ENCODE results near the gene STK24. TPM values are rescaled to one million over a fixed set of nuclear protein-coding genes. Genes with fewer than 3 reads are reported as not detected.

Gene STK24
- total RNA-seq, 1 donor = 56.6 TPM

DNA sequence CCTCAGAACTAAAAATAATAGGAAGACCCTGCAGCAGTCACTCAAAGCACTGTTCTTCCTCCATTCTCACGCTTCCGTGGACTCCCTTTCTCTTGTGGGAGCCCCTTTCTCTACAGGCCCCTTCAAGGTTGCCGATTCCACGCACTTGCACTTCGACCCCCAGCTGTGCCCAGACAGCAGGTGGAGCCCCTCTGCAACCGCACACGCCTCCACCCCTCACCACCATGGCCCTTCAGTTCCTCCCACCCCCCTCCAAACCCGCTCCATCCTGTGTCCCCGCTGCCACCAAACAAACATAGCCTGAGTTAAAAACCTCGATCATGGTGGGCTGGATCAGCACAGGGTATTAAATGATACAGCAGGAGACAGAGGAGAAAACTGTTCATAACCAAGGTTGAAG lies 102.6 kb downstream of the STK24 start:
- no peak for DNase-seq (ENCODE audit: low read depth)
- no peak overlapping the region for H3K4me3 ChIP-seq (ENCODE audit: low read depth, low read length)
- TF ChIP-seq, protein P1, sequence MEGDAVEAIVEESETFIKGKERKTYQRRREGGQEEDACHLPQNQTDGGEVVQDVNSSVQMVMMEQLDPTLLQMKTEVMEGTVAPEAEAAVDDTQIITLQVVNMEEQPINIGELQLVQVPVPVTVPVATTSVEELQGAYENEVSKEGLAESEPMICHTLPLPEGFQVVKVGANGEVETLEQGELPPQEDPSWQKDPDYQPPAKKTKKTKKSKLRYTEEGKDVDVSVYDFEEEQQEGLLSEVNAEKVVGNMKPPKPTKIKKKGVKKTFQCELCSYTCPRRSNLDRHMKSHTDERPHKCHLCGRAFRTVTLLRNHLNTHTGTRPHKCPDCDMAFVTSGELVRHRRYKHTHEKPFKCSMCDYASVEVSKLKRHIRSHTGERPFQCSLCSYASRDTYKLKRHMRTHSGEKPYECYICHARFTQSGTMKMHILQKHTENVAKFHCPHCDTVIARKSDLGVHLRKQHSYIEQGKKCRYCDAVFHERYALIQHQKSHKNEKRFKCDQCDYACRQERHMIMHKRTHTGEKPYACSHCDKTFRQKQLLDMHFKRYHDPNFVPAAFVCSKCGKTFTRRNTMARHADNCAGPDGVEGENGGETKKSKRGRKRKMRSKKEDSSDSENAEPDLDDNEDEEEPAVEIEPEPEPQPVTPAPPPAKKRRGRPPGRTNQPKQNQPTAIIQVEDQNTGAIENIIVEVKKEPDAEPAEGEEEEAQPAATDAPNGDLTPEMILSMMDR (IDR thresholded peaks at IDR 0.05; ENCODE audit: insufficient read depth, low read depth, low read length) = no peak

DNA sequence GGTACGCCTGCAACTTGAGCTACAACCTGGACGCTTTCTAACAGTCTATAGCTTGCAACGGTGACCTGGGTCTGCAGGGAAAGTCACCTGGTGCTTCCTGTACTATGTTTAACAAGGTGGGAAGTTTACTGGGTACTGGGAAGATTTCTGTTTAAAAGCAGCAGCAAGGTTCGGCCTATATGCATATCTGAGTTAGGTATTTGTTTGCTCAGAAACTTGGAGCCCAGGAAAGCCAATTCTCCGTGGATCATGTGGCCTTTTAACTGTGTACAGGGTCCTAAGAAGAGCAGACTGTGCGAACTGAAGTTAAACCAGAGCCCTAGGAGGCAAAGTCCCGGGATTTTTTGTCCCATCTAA lies 103.1 kb downstream of the STK24 start:
- no peak for DNase-seq (ENCODE audit: low read depth)
- H3K4me3 ChIP-seq (ENCODE audit: low read depth, low read length) = no peak overlapping the region
- TF ChIP-seq, protein P1 (IDR thresholded peaks at IDR 0.05; ENCODE audit: insufficient read depth, low read depth, low read length) = no peak

DNA sequence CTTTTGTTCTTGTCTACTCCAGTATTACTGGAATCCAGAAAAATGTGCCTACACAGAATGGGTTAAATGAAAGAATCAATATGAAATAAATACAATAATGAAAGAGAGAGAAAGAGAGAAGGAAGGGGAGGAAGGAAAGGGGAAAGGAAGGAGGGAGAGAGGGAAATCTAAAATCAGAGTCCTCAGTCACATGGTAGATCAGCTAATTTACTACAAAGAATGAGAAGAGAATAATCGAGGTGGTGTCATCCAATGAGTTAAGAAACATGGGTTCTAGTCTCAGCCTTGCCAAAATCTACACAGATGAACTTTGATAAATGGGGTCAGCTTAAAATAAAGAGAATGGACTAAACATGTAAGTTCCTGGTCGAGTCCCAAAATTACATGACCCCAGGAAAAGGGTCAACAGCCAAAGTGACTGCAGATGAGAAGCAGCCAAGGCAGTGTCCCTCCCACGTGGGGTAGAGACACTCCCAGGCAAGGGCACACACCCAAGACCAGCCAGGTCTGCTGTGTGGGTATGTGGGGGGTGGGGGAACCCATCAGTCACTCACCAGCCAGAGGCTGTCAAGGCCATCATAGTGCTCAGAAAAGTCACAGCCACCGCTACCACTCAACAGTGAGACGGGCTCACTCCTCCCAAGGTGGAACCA lies 103.6 kb downstream of the STK24 start:
- TF ChIP-seq, protein P1 (IDR thresholded peaks at IDR 0.05; ENCODE audit: insufficient read depth, low read depth, low read length) = no peak
- DNase-seq (ENCODE audit: low read depth) = no peak
- H3K4me3 ChIP-seq (ENCODE audit: low read depth, low read length) = no peak overlapping the region

DNA sequence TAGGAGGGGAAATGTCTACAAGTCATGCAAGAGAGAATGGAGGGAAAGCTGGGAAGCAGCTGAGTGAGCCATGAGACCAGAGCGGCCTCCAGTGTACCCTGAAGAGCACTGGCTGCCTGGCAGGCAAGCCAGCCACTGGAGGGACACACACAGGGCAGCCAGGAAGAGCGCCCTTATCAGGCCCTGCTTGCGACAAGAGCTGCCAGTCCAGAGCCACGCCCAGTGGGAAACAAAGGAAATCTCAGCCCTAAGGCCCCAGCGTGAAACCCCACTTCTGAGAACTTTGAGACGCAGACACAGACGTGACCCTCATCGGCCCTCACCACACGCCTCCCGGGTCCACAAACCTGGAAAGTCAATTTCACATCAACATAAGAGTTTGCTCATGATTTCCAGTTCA lies 105.0 kb downstream of the STK24 start:
- TF ChIP-seq, protein P1 (IDR thresholded peaks at IDR 0.05; ENCODE audit: insufficient read depth, low read depth, low read length) = no peak
- no peak for DNase-seq (ENCODE audit: low read depth)
- H3K4me3 ChIP-seq (ENCODE audit: low read depth, low read length) = no peak overlapping the region

DNA sequence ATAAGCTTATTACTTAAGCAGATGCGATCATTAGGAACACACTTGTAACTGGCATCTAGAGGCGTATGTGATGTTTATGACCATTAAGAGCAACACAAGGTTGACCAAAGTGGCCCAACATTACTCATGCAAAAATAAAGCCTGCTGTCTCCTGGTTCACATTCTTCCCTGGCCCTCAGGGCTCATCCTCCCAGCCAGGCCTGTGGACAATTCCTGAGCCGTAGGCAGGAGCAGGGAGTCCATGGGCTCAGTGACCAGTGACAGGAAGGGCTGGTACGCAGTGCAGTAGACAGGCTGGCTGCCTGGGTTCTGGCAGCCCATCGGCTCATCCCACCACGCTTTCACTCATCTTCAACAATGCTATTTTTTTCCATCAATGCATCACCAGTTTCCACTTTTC lies 106.0 kb downstream of the STK24 start:
- DNase-seq (ENCODE audit: low read depth) = no peak
- TF ChIP-seq, protein P1 (IDR thresholded peaks at IDR 0.05; ENCODE audit: insufficient read depth, low read depth, low read length) = no peak

DNA sequence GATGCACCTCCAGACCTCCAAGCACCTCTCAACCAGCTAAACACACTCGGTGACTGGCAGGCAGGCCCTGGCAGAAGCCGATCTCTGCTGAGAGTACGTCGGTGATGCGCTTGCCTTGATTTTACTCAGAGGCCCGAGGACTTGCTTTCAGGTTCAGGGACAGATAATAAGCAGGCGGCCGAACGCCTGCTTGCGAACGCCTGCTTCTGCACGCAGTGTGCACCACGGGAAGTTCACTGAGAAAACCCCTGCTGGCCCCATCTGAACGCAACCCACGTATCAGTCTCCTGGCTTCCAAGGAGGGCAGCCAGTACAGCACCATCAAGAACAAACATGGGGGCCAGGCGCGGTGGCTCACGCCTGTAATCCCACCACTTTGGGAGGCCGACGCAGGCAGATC lies 108.0 kb downstream of the STK24 start:
- H3K4me3 ChIP-seq (ENCODE audit: low read depth, low read length) = no peak overlapping the region
- TF ChIP-seq, protein P1 (IDR thresholded peaks at IDR 0.05; ENCODE audit: insufficient read depth, low read depth, low read length) = no peak
- DNase-seq (ENCODE audit: low read depth) = no peak

More for the DNA sequence above, 106.0 kb downstream of the STK24 start:
- H3K4me3 ChIP-seq (ENCODE audit: low read depth, low read length) = no peak overlapping the region

DNA sequence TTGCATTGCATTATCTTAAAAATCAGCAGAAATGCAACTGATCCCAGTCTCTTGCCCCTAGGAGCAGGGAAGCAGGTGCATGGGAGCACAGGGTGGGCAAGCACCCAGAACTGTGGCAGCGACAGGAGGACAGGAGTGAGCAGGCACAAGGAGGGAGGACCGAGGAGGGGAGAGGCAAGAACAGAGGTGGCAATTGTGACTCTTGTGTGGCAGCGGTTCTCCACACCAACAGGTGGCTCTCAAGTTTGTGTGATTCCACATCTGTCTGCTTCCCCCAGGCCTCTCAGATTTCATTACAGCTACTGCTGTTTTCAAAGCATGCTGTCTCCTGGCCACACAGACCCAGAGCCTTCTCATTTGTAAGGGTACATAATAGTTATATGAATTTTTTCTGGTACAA lies 108.5 kb downstream of the STK24 start:
- no peak for DNase-seq (ENCODE audit: low read depth)
- TF ChIP-seq, protein P1 (IDR thresholded peaks at IDR 0.05; ENCODE audit: insufficient read depth, low read depth, low read length) = peak; percentile 2
- H3K4me3 ChIP-seq (ENCODE audit: low read depth, low read length) = no peak overlapping the region

Data from fibroblast of villous mesenchyme (primary cell).